Glutamatergic neuron (in vitro differentiated cells): Measurements from ENCODE around the gene HDDC3. TPM values are rescaled to one million over a fixed set of nuclear protein-coding genes. Genes with fewer than 3 reads are reported as not detected.

Experiments
- DNase-seq: peaks from one replicate; pipeline ENCODE4 v3.0.0; 2022
- H3K27ac Mint-ChIP-seq: one replicate; pipeline ENCODE4 v1.8.0; 2020; ENCODE audit warnings: mild to moderate bottlenecking, mixed read lengths, inconsistent platforms; ENCODE audit not compliant: unreplicated experiment
- H3K27me3 Mint-ChIP-seq: one replicate; pipeline ENCODE4 v1.8.0; 2020; ENCODE audit warnings: mild to moderate bottlenecking, moderate library complexity, mixed read lengths, inconsistent platforms; ENCODE audit not compliant: unreplicated experiment
- H3K36me3 Mint-ChIP-seq: one replicate; pipeline ENCODE4 v1.8.0; 2020; ENCODE audit warnings: mild to moderate bottlenecking, mixed read lengths, inconsistent platforms; ENCODE audit not compliant: unreplicated experiment
- H3K4me1 Mint-ChIP-seq: one replicate; pipeline ENCODE4 v1.8.0; 2020; ENCODE audit warnings: mild to moderate bottlenecking, low read depth, mixed read lengths, inconsistent platforms; ENCODE audit not compliant: unreplicated experiment
- H3K4me3 Mint-ChIP-seq: one replicate; pipeline ENCODE4 v1.8.0; 2020; ENCODE audit warnings: mild to moderate bottlenecking, mixed read lengths, inconsistent platforms; ENCODE audit not compliant: unreplicated experiment
- H3K9me3 Mint-ChIP-seq: one replicate; pipeline ENCODE4 v1.8.0; 2020; ENCODE audit warnings: mild to moderate bottlenecking, moderate library complexity, mixed read lengths, inconsistent platforms; ENCODE audit not compliant: unreplicated experiment
- total RNA-seq: library from RNA; stranded (reverse); fragmentation: NEBNext Ultra II Directional; extraction: Animal tissue kit (Norgen Biotek cat#: 25700); gene quantifications from one replicate; pipeline ENCODE4 v1.2.1, GENCODE V29; 2021; ENCODE audit not compliant: unreplicated experiment
- TF ChIP-seq, protein P1 (sequence below): fragments of 200-600 bp; sonication (generic); IDR thresholded peaks from one replicate; pipeline ENCODE4 v1.5.0; 2021; ENCODE audit not compliant: partially characterized antibody, unreplicated experiment

HDDC3 gene
- total RNA-seq, 1 donor from 2014 or later = 10.7 TPM

GRCh38 chr15:90887037-90887481 is 45.3 kb downstream of the HDDC3 start:
- DNase-seq = no peak
- peaks cover 17% of the 10 kb centered on the region for H3K4me1 Mint-ChIP-seq
- TF ChIP-seq, protein P1, sequence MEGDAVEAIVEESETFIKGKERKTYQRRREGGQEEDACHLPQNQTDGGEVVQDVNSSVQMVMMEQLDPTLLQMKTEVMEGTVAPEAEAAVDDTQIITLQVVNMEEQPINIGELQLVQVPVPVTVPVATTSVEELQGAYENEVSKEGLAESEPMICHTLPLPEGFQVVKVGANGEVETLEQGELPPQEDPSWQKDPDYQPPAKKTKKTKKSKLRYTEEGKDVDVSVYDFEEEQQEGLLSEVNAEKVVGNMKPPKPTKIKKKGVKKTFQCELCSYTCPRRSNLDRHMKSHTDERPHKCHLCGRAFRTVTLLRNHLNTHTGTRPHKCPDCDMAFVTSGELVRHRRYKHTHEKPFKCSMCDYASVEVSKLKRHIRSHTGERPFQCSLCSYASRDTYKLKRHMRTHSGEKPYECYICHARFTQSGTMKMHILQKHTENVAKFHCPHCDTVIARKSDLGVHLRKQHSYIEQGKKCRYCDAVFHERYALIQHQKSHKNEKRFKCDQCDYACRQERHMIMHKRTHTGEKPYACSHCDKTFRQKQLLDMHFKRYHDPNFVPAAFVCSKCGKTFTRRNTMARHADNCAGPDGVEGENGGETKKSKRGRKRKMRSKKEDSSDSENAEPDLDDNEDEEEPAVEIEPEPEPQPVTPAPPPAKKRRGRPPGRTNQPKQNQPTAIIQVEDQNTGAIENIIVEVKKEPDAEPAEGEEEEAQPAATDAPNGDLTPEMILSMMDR = no peak
- no peak overlapping the region for H3K27ac Mint-ChIP-seq
- H3K27me3 Mint-ChIP-seq = peaks cover 6% of the 10 kb centered on the region
- no peak overlapping the region for H3K4me3 Mint-ChIP-seq
- peaks cover 1% of the 10 kb centered on the region for H3K9me3 Mint-ChIP-seq
- no peaks in the 10 kb centered on the region for H3K36me3 Mint-ChIP-seq

DNA sequence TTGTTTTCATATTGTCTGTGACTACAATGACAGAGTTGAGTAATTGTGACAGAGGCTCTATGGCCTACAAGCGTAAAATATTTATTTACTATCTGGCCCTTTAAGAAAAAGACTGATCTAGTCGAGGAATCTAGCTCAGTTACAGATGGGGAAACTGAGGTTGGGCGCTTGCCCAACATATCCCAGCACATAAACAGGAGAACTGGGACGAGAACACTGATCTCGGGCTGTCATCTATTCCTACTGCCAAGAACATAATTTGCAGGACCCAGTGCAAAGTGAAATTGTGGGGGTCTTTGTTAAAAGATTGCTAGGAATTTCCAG is 46.1 kb downstream of the HDDC3 start:
- Mint-ChIP-seq H3K4me3 (no peak overlapping the region), H3K36me3 (no peaks in the 10 kb centered on the region), H3K27me3 (peaks cover 4% of the 10 kb centered on the region), H3K4me1 (peaks cover 17% of the 10 kb centered on the region), H3K27ac (no peak overlapping the region), H3K9me3 (peaks cover 1% of the 10 kb centered on the region)
- TF ChIP-seq, protein P1 = peak; percentile 45
- no peak for DNase-seq

DNA sequence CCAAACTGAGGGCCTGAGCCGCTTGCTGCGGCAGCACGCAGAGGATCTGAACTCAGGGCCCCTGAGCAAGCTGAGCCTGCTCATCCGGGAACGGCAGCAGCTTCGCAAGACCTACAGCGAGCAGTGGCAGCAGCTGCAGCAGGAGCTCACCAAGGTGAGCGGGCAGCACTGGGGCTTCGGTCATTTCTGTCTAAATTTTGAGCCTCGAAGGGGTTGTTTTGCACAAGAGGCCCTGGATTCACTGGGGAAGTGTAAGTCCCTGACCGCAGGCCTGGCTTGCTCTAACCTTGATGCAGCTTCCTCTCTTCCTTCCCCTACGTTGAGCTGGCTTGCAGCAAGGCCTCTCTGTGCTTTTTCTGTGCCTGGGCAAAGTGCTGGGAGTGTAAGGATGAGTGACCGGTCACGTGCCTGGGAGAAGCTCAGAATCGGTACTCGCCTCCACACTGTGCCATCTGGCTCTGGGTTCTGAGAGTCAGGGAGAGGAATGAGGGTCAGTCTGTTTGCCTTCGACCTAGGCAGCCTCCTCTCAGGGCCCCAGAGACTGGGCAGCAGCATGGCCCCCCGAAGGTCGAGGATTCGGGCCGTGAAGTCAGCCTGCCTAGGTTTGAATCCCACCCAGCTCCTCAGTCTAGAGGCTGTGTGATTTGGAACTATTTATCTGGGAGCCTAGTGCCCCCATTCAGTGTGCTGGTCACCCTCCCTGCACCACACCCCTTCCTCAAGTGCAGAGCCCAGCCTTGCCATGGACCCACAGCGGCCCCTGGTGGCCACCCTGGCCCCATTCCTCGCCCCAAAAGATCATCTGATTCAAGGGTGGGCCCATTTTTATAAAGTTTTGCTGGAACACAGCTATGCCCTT is 46.7 kb downstream of the HDDC3 start:
- Mint-ChIP-seq H3K9me3 (peaks cover 1% of the 10 kb centered on the region), H3K4me3 (no peak overlapping the region), H3K4me1 (peaks cover 17% of the 10 kb centered on the region), H3K36me3 (no peaks in the 10 kb centered on the region), H3K27ac (peak overlapping the region; percentile 43), H3K27me3 (peaks cover 4% of the 10 kb centered on the region)
- TF ChIP-seq, protein P1 = peak; percentile 93
- DNase-seq = peak; percentile 89

DNA sequence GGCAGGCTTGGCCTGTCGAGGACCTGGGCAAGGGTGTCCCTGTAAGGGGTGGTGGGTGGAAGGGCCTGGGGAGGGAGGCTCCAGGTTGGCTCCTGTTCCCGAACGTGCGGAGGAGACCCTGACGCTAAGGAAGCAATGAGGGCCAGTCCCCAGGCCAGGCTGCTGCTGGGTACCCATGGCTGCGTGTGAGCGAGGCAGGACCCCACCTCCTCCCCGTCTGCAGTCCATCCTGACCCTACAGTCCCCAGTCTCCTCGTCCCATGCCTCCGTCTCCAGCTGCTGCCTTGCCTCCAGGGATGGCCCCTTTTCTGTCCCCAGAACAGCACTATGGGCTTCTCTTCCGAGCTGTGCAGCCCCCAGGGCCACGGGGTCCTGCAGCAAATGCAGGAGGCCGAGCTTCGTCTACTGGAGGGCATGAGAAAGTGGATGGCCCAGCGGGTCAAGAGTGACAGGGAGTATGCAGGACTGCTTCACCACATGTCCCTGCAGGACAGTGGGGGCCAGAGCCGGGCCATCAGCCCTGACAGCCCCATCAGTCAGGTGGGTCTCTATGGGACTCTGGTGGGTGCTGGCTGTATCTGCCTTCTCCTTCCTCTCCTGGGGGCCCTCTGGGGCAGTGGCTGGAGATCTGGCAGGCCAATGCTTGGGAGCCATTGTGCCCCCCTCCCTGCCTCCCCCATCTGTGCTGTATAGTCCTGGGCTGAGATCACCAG is 47.5 kb downstream of the HDDC3 start:
- no peak for DNase-seq
- Mint-ChIP-seq H3K27me3 (peaks cover 4% of the 10 kb centered on the region), H3K27ac (no peak overlapping the region), H3K36me3 (no peaks in the 10 kb centered on the region), H3K9me3 (peaks cover 1% of the 10 kb centered on the region), H3K4me3 (no peak overlapping the region), H3K4me1 (peaks cover 17% of the 10 kb centered on the region)
- TF ChIP-seq, protein P1 = no peak
